NCI-H146 treated with DMSO at 0.1 percent for 48 hours (cell line): ENCODE measurements around the gene ATP6V1G3.
"Not testable (repeated sequence)": the region's sequence is repeated elsewhere in the genome, so short reads cannot be mapped to it uniquely, and the experiment has no call there.

Experiments
- DNase-seq: peaks from one replicate; lab custom pipeline; 2025; ENCODE audit not compliant: unreplicated experiment; lab: John Stamatoyannopoulos, UW

Gene ATP6V1G3

GRCh38 chr1:198543670-198544260, 3.3 kb upstream of the ATP6V1G3 start:
- DNase-seq: no peak

GRCh38 chr1:198542632-198543031, 2.2 kb upstream of the ATP6V1G3 start:
- no peak for DNase-seq

- DNase-seq: no peak
These were observed 1.3 kb upstream of the ATP6V1G3 start for GRCh38 chr1:198541737-198542136.

GRCh38 chr1:198538579-198539364, 1.7 kb downstream of the ATP6V1G3 start:
- no peak for DNase-seq

- no peak for DNase-seq
These were observed 4.8 kb downstream of the ATP6V1G3 start for GRCh38 chr1:198535631-198536030.

- no peak for DNase-seq
These were observed 5.7 kb downstream of the ATP6V1G3 start for GRCh38 chr1:198534548-198535418.

GRCh38 chr1:198531891-198532290, 8.6 kb downstream of the ATP6V1G3 start:
- DNase-seq: no peak

- peak; percentile 37 for DNase-seq
These were observed 9.5 kb downstream of the ATP6V1G3 start for GRCh38 chr1:198530953-198531352.

GRCh38 chr1:198529414-198529813, 11.1 kb downstream of the ATP6V1G3 start:
- DNase-seq: no peak

GRCh38 chr1:198528364-198528763, 12.1 kb downstream of the ATP6V1G3 start:
- DNase-seq: no peak

GRCh38 chr1:198524556-198524955, 15.9 kb downstream of the ATP6V1G3 start:
- no peak for DNase-seq

GRCh38 chr1:198524127-198524526, 16.4 kb downstream of the ATP6V1G3 start:
- not testable (repeated sequence) for DNase-seq

GRCh38 chr1:198523182-198523950, 17.1 kb downstream of the ATP6V1G3 start:
- no peak for DNase-seq

- no peak for DNase-seq
These were observed 19.8 kb downstream of the ATP6V1G3 start for GRCh38 chr1:198520524-198521254.

GRCh38 chr1:198519639-198520501, 20.6 kb downstream of the ATP6V1G3 start:
- no peak for DNase-seq

GRCh38 chr1:198517623-198518199, 22.8 kb downstream of the ATP6V1G3 start:
- DNase-seq: no peak

- DNase-seq: no peak
These were observed 40.4 kb downstream of the ATP6V1G3 start for GRCh38 chr1:198500096-198500495.

GRCh38 chr1:198499588-198499987, 40.9 kb downstream of the ATP6V1G3 start:
- no peak for DNase-seq

- DNase-seq: no peak
These were observed 41.6 kb downstream of the ATP6V1G3 start for GRCh38 chr1:198498881-198499280.
